Mesenchymal stem cell (in vitro differentiated cells and primary cell): ENCODE results near the gene UQCC3.
"Not testable (repeated sequence)": the region's sequence is repeated elsewhere in the genome, so short reads cannot be mapped to it uniquely, and the experiment has no call there.

Experiments
- DNase-seq: peaks from one replicate; pipeline ENCODE4 v3.0.0-alpha.2; 2013
- H2AFZ ChIP-seq: one replicate; pipeline ENCODE4 v1.6.1; 2013; ENCODE audit warnings: low read depth, mild to moderate bottlenecking, control low read depth, inconsistent platforms, low read length, moderate library complexity
- H2AK5ac ChIP-seq: 2 replicates; pipeline ENCODE4 v1.6.1; 2013; ENCODE audit warnings: low read length, moderate library complexity, mild to moderate bottlenecking, inconsistent platforms; ENCODE audit not compliant: severe bottlenecking
- H2BK120ac ChIP-seq: one replicate; pipeline ENCODE4 v1.6.1; 2013; ENCODE audit warnings: low read depth, mild to moderate bottlenecking, inconsistent platforms, low read length, moderate library complexity
- H2BK12ac ChIP-seq, 2 experiments: one replicate each; pipeline ENCODE4 v1.6.1; 2013; ENCODE audit warnings: inconsistent platforms in 2 of 2, low read length in 2 of 2, mild to moderate bottlenecking in 2 of 2, moderate library complexity in 2 of 2, control low read depth in 1 of 2
- H2BK15ac ChIP-seq: one replicate; pipeline ENCODE4 v1.6.1; 2013; ENCODE audit warnings: mild to moderate bottlenecking, low read depth, inconsistent platforms; ENCODE audit not compliant: poor library complexity, severe bottlenecking
- H2BK5ac ChIP-seq: 2 replicates; pipeline ENCODE4 v1.6.1; 2013; ENCODE audit warnings: low read depth, mild to moderate bottlenecking, low read length, control low read depth, inconsistent platforms; ENCODE audit not compliant: poor library complexity, severe bottlenecking
- H3K14ac ChIP-seq, 2 experiments: one replicate each; pipeline ENCODE4 v1.6.1; 2013; ENCODE audit warnings: inconsistent platforms in 2 of 2, low read length in 2 of 2, control low read depth in 1 of 2, mild to moderate bottlenecking in 1 of 2, moderate library complexity in 1 of 2
- H3K18ac ChIP-seq, 2 experiments: one replicate each; pipeline ENCODE4 v1.6.1; 2013; ENCODE audit warnings: inconsistent platforms in 2 of 2, low read length in 2 of 2, control low read depth in 1 of 2, low read depth in 1 of 2, mild to moderate bottlenecking in 1 of 2
- H3K23ac ChIP-seq, 2 experiments: one replicate each; pipeline ENCODE4 v1.6.1; 2013; ENCODE audit warnings: inconsistent platforms in 2 of 2, low read length in 2 of 2, mild to moderate bottlenecking in 2 of 2, moderate library complexity in 2 of 2, control low read depth in 1 of 2
- H3K27ac ChIP-seq: 2 replicates; pipeline ENCODE4 v1.5.1; 2013; ENCODE audit warnings: mild to moderate bottlenecking, moderate library complexity, low read length, control low read depth, inconsistent platforms; ENCODE audit not compliant: poor library complexity, severe bottlenecking
- H3K27me3 ChIP-seq, 2 experiments: 2 replicates each; pipeline versions ENCODE4 v1.6.1 to v1.7.0; 2013; ENCODE audit warnings: low read length in 2 of 2, mild to moderate bottlenecking in 2 of 2, moderate library complexity in 2 of 2, control low read depth in 1 of 2, inconsistent platforms in 1 of 2; ENCODE audit not compliant: control insufficient read depth in 1 of 2, insufficient read depth in 1 of 2
- H3K36me3 ChIP-seq, 2 experiments: 2 replicates each; pipeline versions ENCODE4 v1.6.1 to v1.7.0; 2013; ENCODE audit warnings: low read length in 2 of 2, control low read depth in 1 of 2, inconsistent platforms in 1 of 2, low read depth in 1 of 2, mild to moderate bottlenecking in 1 of 2; ENCODE audit not compliant: insufficient read depth in 2 of 2, control insufficient read depth in 1 of 2
- H3K4ac ChIP-seq, 2 experiments: one replicate each; pipeline ENCODE4 v1.6.1; 2013; ENCODE audit warnings: inconsistent platforms in 2 of 2, low read length in 2 of 2, mild to moderate bottlenecking in 2 of 2, moderate library complexity in 2 of 2, control low read depth in 1 of 2, low read depth in 1 of 2
- H3K4me1 ChIP-seq: 2 replicates; pipeline ENCODE4 v1.6.1; 2013; ENCODE audit warnings: low read depth, low read length, control low read depth; ENCODE audit not compliant: control insufficient read depth, insufficient read depth
- H3K4me2 ChIP-seq: 2 replicates; pipeline ENCODE4 v1.6.1; 2013; ENCODE audit warnings: low read length, mild to moderate bottlenecking, inconsistent platforms; ENCODE audit not compliant: poor library complexity, severe bottlenecking
- H3K4me3 ChIP-seq, 2 experiments: 2 replicates each; pipeline versions ENCODE4 v1.5.1 to v1.7.0; 2013; ENCODE audit warnings: low read length in 2 of 2, mild to moderate bottlenecking in 2 of 2, control low read depth in 1 of 2, low read depth in 1 of 2; ENCODE audit not compliant: insufficient read depth in 1 of 2
- H3K79me1 ChIP-seq: replicated peaks from 2 replicates; pipeline ENCODE4 v1.6.1; 2013; ENCODE audit warnings: mild to moderate bottlenecking, control low read depth, low read length, inconsistent platforms; ENCODE audit not compliant: poor library complexity, severe bottlenecking
- H3K9ac ChIP-seq: 2 replicates; pipeline ENCODE4 v1.7.0; 2013; ENCODE audit warnings: mild to moderate bottlenecking, low read length, moderate library complexity
- H3K9me3 ChIP-seq: 2 replicates; pipeline ENCODE4 v1.7.0; 2013; ENCODE audit warnings: mild to moderate bottlenecking, low read length; ENCODE audit not compliant: control insufficient read depth
- H4K8ac ChIP-seq: one replicate; pipeline ENCODE4 v1.6.1; 2013; ENCODE audit warnings: inconsistent platforms, mild to moderate bottlenecking, low read length, moderate library complexity
- H4K91ac ChIP-seq: one replicate; pipeline ENCODE4 v1.6.1; 2013; ENCODE audit warnings: mild to moderate bottlenecking, low read length, inconsistent platforms
- WGBS: methylation state at CpG from one replicate; pipeline ENCODE4 v1.1.7; 2013; ENCODE audit warnings: mixed read lengths; 5-methylcytosine and 5-hydroxymethylcytosine counted together

UQCC3 gene

DNA sequence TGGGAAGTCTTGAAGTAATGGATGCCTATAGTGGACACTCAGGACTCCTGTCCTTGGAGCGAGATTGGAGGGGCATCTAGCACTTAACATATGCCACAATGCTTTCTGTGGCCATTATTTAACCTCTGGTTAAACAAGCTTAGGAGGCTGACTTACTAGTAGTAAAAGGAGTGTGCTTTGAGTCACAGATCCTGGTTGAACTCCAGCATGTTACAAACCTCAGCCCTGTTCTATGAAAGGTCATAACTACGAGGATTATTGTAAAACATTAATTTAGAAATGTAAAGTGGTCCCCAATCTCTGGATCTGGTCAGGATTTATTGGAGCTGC lies 1.7 kb downstream of the UQCC3 start:
- H2BK120ac ChIP-seq = no peak overlapping the region
- 100% methylated on average over 1 of the region's 2 CpGs for WGBS
- no peak overlapping the region for H3K27ac ChIP-seq
- no peak overlapping the region for H2AFZ ChIP-seq
- no peaks in the 10 kb centered on the region for H3K9me3 ChIP-seq
- peaks cover 15% of the 10 kb centered on the region for H3K4me1 ChIP-seq
- H2BK15ac ChIP-seq = no peak overlapping the region
- H3K18ac ChIP-seq = no peak overlapping the region
- H2BK5ac ChIP-seq = no peak overlapping the region
- H3K4me3 ChIP-seq = peak overlapping the region in 1 of 2 experiments; percentile 94
- no peaks in the 10 kb centered on the region for H3K27me3 ChIP-seq
- no peak overlapping the region for H3K4me2 ChIP-seq
- H3K23ac ChIP-seq = no peak overlapping the region
- peak overlapping the region; percentile 98 for H3K9ac ChIP-seq
- no peak overlapping the region for H4K91ac ChIP-seq
- no peak overlapping the region for H3K14ac ChIP-seq
- H2AK5ac ChIP-seq = no peak overlapping the region
- no peak overlapping the region for H4K8ac ChIP-seq
- H3K36me3 ChIP-seq = peaks cover 16 to 41% of the 10 kb centered on the region in 2 experiments
- peaks cover 8% of the 10 kb centered on the region for H3K79me1 ChIP-seq
- no peak for DNase-seq
- H3K4ac ChIP-seq = no peak overlapping the region
- peak overlapping the region in 1 of 2 experiments; percentile 29 for H2BK12ac ChIP-seq

DNA sequence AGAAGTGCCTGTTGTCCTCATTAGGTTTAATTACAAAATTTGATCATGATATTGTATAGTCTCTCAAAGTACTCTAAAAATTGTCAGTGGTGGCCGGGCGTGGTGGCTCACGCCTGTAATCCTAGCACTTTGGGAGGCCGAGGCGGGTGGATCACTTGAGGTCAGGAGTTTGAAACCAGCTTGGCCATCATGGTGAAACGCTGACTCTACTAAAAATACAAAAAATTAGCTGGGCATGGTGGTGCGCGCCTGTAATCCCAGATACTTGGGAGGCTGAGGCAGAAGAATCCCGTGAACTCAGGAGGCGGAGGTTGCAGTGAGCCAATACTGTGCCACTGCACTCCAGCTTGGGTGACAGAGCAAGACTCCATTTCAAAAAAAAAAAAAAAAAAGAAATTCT lies 3.9 kb downstream of the UQCC3 start:
- H3K9ac ChIP-seq, H2AK5ac ChIP-seq, H3K9me3 ChIP-seq, H3K4ac ChIP-seq, H2BK15ac ChIP-seq, H3K23ac ChIP-seq, H3K27me3 ChIP-seq, H3K79me1 ChIP-seq, H3K14ac ChIP-seq, H2AFZ ChIP-seq, H2BK5ac ChIP-seq, H3K18ac ChIP-seq, H4K8ac ChIP-seq, H3K4me3 ChIP-seq, H2BK120ac ChIP-seq, DNase-seq, H2BK12ac ChIP-seq, H3K27ac ChIP-seq, H4K91ac ChIP-seq, H3K4me2 ChIP-seq: not testable (repeated sequence)
- peaks cover 17% of the 10 kb centered on the region for H3K4me1 ChIP-seq
- H3K36me3 ChIP-seq = peaks cover 16 to 37% of the 10 kb centered on the region in 2 experiments
- 85% methylated on average over 10 of the region's 10 CpGs for WGBS

DNA sequence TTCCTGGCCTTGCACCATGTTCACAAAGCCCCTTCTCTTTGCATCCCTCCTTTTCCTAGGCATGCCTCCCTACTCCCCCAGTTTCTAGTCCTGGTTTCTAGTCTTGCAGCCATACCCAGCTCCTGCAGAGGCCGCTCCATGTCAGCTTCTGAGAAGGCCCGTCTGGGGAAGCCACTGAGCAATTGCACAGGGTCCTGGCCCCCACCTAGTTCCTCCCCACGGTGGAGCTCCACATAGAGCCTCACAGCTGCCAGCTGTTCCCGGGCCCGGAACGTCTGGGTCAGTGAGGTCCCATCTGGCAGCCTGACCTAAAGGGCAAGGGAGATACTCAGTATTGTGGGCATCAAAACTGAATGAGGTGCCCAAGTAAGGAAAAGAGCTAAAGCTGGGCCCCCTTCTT lies 5.2 kb downstream of the UQCC3 start:
- Histone ChIP-seq H4K8ac (no peak overlapping the region), H2AK5ac (no peak overlapping the region), H3K4me3 (no peak overlapping the region), H2BK120ac (no peak overlapping the region), H3K36me3 (peaks cover 16 to 37% of the 10 kb centered on the region in 2 experiments), H4K91ac (no peak overlapping the region), H3K4me2 (no peak overlapping the region), H2AFZ (no peak overlapping the region), H3K14ac (no peak overlapping the region), H3K9me3 (no peaks in the 10 kb centered on the region), H3K4me1 (peaks cover 15% of the 10 kb centered on the region), H3K4ac (no peak overlapping the region), H2BK15ac (no peak overlapping the region), H3K18ac (no peak overlapping the region), H3K27ac (no peak overlapping the region), H3K27me3 (no peaks in the 10 kb centered on the region), H3K79me1 (peaks cover 8% of the 10 kb centered on the region), H3K23ac (no peak overlapping the region), H3K9ac (peak overlapping the region; percentile 98), H2BK5ac (no peak overlapping the region), H2BK12ac (no peak overlapping the region)
- DNase-seq = no peak
- WGBS = 78% methylated on average over 6 of the region's 6 CpGs

DNA sequence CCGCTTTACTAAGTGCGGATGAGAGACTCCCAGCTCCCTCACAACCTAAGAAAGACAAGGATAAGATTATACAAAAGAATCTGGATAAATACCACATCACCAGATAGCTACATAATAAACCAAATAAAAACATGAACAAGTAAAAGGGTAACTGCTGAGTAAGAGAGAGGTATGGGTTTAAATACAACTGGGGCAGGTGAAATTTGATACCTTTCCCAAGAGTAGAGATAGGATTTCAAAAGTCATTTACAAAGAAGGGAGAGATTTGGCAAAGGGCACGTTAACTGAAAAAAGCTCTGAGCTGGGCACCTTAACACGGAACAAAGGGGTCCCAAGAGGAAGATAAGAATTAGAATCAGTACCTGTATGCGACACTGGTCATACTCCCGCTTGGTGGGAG lies 5.7 kb downstream of the UQCC3 start:
- DNase-seq = no peak
- Histone ChIP-seq H3K27me3 (no peaks in the 10 kb centered on the region), H2BK12ac (no peak overlapping the region), H3K4me3 (peak overlapping the region in 1 of 2 experiments; percentile 98), H3K9me3 (no peaks in the 10 kb centered on the region), H4K91ac (no peak overlapping the region), H3K23ac (no peak overlapping the region), H3K36me3 (peaks cover 16 to 37% of the 10 kb centered on the region in 2 experiments), H3K4ac (no peak overlapping the region), H2AFZ (no peak overlapping the region), H3K14ac (no peak overlapping the region), H3K27ac (no peak overlapping the region), H2BK5ac (no peak overlapping the region), H4K8ac (no peak overlapping the region), H2BK120ac (no peak overlapping the region), H3K79me1 (peaks cover 8% of the 10 kb centered on the region), H2AK5ac (no peak overlapping the region), H3K4me2 (no peak overlapping the region), H3K4me1 (peaks cover 15% of the 10 kb centered on the region), H3K18ac (no peak overlapping the region), H2BK15ac (no peak overlapping the region), H3K9ac (peak overlapping the region; percentile 98)
- WGBS = 89% methylated on average over 6 of the region's 6 CpGs
